ENCODE measurements around the gene SPATA24. TPM values are rescaled to one million over a fixed set of nuclear protein-coding genes. Genes with fewer than 3 reads are reported as not detected.
"Not testable (repeated sequence)": the region's sequence is repeated elsewhere in the genome, so short reads cannot be mapped to it uniquely, and the experiment has no call there.

SPATA24 gene
- total RNA-seq, 1 experiment from 2014 or later = 1.4 TPM

GRCh38 chr5:139360384-139360783, 43.5 kb downstream of the SPATA24 start:
- TF ChIP-seq EZH2phosphoT487 (IDR thresholded peaks at IDR 0.05; ENCODE audit: borderline replicate concordance, low read length) (no peak), CTCF (conservative IDR thresholded peaks at IDR 0.05; ENCODE audit: low read depth, low read length) (no peak), EZH2 (IDR thresholded peaks at IDR 0.05; ENCODE audit: low read length, unreplicated experiment) (no peak)
- H3F3A ChIP-seq (ENCODE audit: low read length, unreplicated experiment) = no peaks in the 10 kb centered on the region
- H3K36me3 ChIP-seq (ENCODE audit: low read depth, low read length) = peaks cover 13% of the 10 kb centered on the region; the same call in 1 of the 2 replicates
- ATAC-seq (no peak), DNase-seq (no peak)
- H3K4me2 ChIP-seq (ENCODE audit: low read length) = no peak overlapping the region
- H4K20me1 ChIP-seq (ENCODE audit: low read length) = peaks cover 15% of the 10 kb centered on the region
- CTCF ChIA-PET = no interaction called here
- H3K9me2 ChIP-seq (replicated peaks; ENCODE audit: low read length) = no peaks in the 10 kb centered on the region
- H2AFZ ChIP-seq (ENCODE audit: low read length) = no peak overlapping the region
- H3K27me3 ChIP-seq (ENCODE audit: low read length) = no peaks in the 10 kb centered on the region
- no peaks in the 10 kb centered on the region for H3K9me3 ChIP-seq (ENCODE audit: low read length)
- H3K79me2 ChIP-seq (ENCODE audit: low read length) = peaks cover 70% of the 10 kb centered on the region
- BruUV-seq (replicated peaks) = no TSS peak
- no peak overlapping the region for H3K9ac ChIP-seq (ENCODE audit: low read length)
- POLR2A ChIA-PET (ENCODE audit: unreplicated experiment) = no interaction called here
- no peak overlapping the region for H3K4me3 ChIP-seq (ENCODE audit: low read length)
- intact Hi-C loops (cut with micrococcal nuclease) = no loop called here
- no peak overlapping the region for H3K27ac ChIP-seq (ENCODE audit: low read length)
- peaks cover 11% of the 10 kb centered on the region for H3K4me1 ChIP-seq (ENCODE audit: insufficient read depth, low read length)

GRCh38 chr5:139358064-139358463, 45.8 kb downstream of the SPATA24 start:
- Histone ChIP-seq H3K27me3 (ENCODE audit: low read length) (no peaks in the 10 kb centered on the region), H3K4me1 (ENCODE audit: insufficient read depth, low read length) (peaks cover 11% of the 10 kb centered on the region), H3K4me2 (ENCODE audit: low read length) (no peak overlapping the region), H3K9me2 (replicated peaks; ENCODE audit: low read length) (no peaks in the 10 kb centered on the region), H4K20me1 (ENCODE audit: low read length) (peaks cover 15% of the 10 kb centered on the region; the same call in 1 of the 2 replicates), H3F3A (ENCODE audit: low read length, unreplicated experiment) (no peaks in the 10 kb centered on the region), H3K9ac (ENCODE audit: low read length) (no peak overlapping the region), H2AFZ (ENCODE audit: low read length) (no peak overlapping the region), H3K4me3 (ENCODE audit: low read length) (no peak overlapping the region), H3K36me3 (ENCODE audit: low read depth, low read length) (no peaks in the 10 kb centered on the region; the same call in 1 of the 2 replicates), H3K27ac (ENCODE audit: low read length) (no peak overlapping the region), H3K79me2 (ENCODE audit: low read length) (peaks cover 90% of the 10 kb centered on the region), H3K9me3 (ENCODE audit: low read length) (no peaks in the 10 kb centered on the region)
- ChIA-PET POLR2A (ENCODE audit: unreplicated experiment) (interaction anchor here (0.6 kb wide), 1 partner anchor 16 kb away, joined by 20 read pairs; no protein-coding TSS in a partner anchor), CTCF (interaction anchor here (0.7 kb wide), 1 partner anchor 614 kb away, joined by 9 read pairs; no protein-coding TSS in a partner anchor)
- TF ChIP-seq EZH2phosphoT487 (IDR thresholded peaks at IDR 0.05; ENCODE audit: borderline replicate concordance, low read length) (no peak), EZH2 (IDR thresholded peaks at IDR 0.05; ENCODE audit: low read length, unreplicated experiment) (no peak), CTCF (conservative IDR thresholded peaks at IDR 0.05; ENCODE audit: low read depth, low read length) (no peak)
- no TSS peak for BruUV-seq (replicated peaks)
- intact Hi-C loops (cut with micrococcal nuclease) = no loop called here
- DNase-seq (no peak), ATAC-seq (no peak)

GRCh38 chr5:139355900-139356299, 48.0 kb downstream of the SPATA24 start:
- peaks cover 11% of the 10 kb centered on the region for H3K4me1 ChIP-seq (ENCODE audit: insufficient read depth, low read length)
- H3F3A ChIP-seq (ENCODE audit: low read length, unreplicated experiment); H3K9me2 ChIP-seq (replicated peaks; ENCODE audit: low read length); H3K27ac ChIP-seq (ENCODE audit: low read length); POLR2A ChIA-PET (ENCODE audit: unreplicated experiment); CTCF ChIA-PET; DNase-seq; H3K36me3 ChIP-seq (ENCODE audit: low read depth, low read length); H3K27me3 ChIP-seq (ENCODE audit: low read length); H2AFZ ChIP-seq (ENCODE audit: low read length); ATAC-seq; H3K9me3 ChIP-seq (ENCODE audit: low read length); H3K9ac ChIP-seq (ENCODE audit: low read length); intact Hi-C loops (cut with micrococcal nuclease); BruUV-seq (replicated peaks); H3K4me3 ChIP-seq (ENCODE audit: low read length); H3K4me2 ChIP-seq (ENCODE audit: low read length): not testable (repeated sequence)
- peaks cover 99% of the 10 kb centered on the region for H3K79me2 ChIP-seq (ENCODE audit: low read length)
- H4K20me1 ChIP-seq (ENCODE audit: low read length) = peaks cover 18% of the 10 kb centered on the region; the same call in 1 of the 2 replicates
